HG03097 (cell line): ENCODE data around the gene COL18A1.
A peak's percentile ranks its signal among the peaks of the same experiment; 100 is the strongest.
"Not testable (repeated sequence)": the region's sequence is repeated elsewhere in the genome, so short reads cannot be mapped to it uniquely, and the experiment has no call there.

Source experiments
- ATAC-seq: cut with Tn5 transposase; IDR thresholded peaks from one replicate; pipeline ENCODE4 v1.9.1; 2021; ENCODE audit not compliant: unreplicated experiment, low FRiP score

COL18A1 gene

GRCh38 chr21:45550522-45551210 lies 145.7 kb downstream of the COL18A1 start:
- peak; percentile 47 for ATAC-seq

- no peak for ATAC-seq
These were observed 146.4 kb downstream of the COL18A1 start for GRCh38 chr21:45551316-45551715.

- ATAC-seq: no peak
These were observed 147.1 kb downstream of the COL18A1 start for GRCh38 chr21:45551783-45552695.

- no peak for ATAC-seq
These were observed 147.9 kb downstream of the COL18A1 start for GRCh38 chr21:45552696-45553391.

GRCh38 chr21:45554477-45555175 lies 149.7 kb downstream of the COL18A1 start:
- peak; percentile 46 for ATAC-seq

- no peak for ATAC-seq
These were observed 150.2 kb downstream of the COL18A1 start for GRCh38 chr21:45555251-45555556.

- no peak for ATAC-seq
These were observed 150.8 kb downstream of the COL18A1 start for GRCh38 chr21:45555557-45556301.

- ATAC-seq: no peak
These were observed 151.3 kb downstream of the COL18A1 start for GRCh38 chr21:45556302-45556644.

- no peak for ATAC-seq
These were observed 152.0 kb downstream of the COL18A1 start for GRCh38 chr21:45556645-45557615.

GRCh38 chr21:45557616-45558043 lies 152.7 kb downstream of the COL18A1 start:
- no peak for ATAC-seq

GRCh38 chr21:45558044-45558721 lies 153.2 kb downstream of the COL18A1 start:
- ATAC-seq: no peak

GRCh38 chr21:45559216-45560105 lies 154.5 kb downstream of the COL18A1 start:
- no peak for ATAC-seq

- no peak for ATAC-seq
These were observed 155.4 kb downstream of the COL18A1 start for GRCh38 chr21:45560106-45561021.

GRCh38 chr21:45561241-45561640 lies 156.3 kb downstream of the COL18A1 start:
- ATAC-seq: not testable (repeated sequence)

GRCh38 chr21:45562402-45562801 lies 157.4 kb downstream of the COL18A1 start:
- ATAC-seq: no peak

GRCh38 chr21:45562965-45563364 lies 158.0 kb downstream of the COL18A1 start:
- no peak for ATAC-seq
